KMS-11 (cell line): Measurements from ENCODE around the gene TDRD9.
A peak's percentile ranks its signal among the peaks of the same experiment; 100 is the strongest.

Experiments
- H2AFZ ChIP-seq: fragments of 200-600 bp; sonication (generic); 2 replicates; pipeline ENCODE4 v1.6.1; 2016; ENCODE audit warnings: antibody characterized with exemption, mixed run types, low read depth
- H3K27ac ChIP-seq: fragments of 200-600 bp; sonication (generic); 2 replicates; pipeline ENCODE4 v1.6.1; 2016; ENCODE audit warnings: mild to moderate bottlenecking, mixed run types
- H3K27me3 ChIP-seq: fragments of 200-600 bp; sonication (generic); 2 replicates; pipeline ENCODE4 v1.6.1; 2017; ENCODE audit warnings: mild to moderate bottlenecking, low read depth, mixed run types, moderate library complexity; ENCODE audit not compliant: insufficient read depth
- H3K36me3 ChIP-seq: fragments of 200-600 bp; sonication (generic); 2 replicates; pipeline ENCODE4 v1.6.1; 2017; ENCODE audit warnings: mild to moderate bottlenecking, mixed run types; ENCODE audit not compliant: insufficient read depth
- H3K4me1 ChIP-seq: fragments of 200-600 bp; sonication (generic); 2 replicates; pipeline ENCODE4 v1.6.1; 2016; ENCODE audit warnings: mild to moderate bottlenecking, low read depth, mixed run types; ENCODE audit not compliant: poor library complexity, severe bottlenecking
- H3K4me2 ChIP-seq: fragments of 200-600 bp; sonication (generic); 2 replicates; pipeline ENCODE4 v1.7.0; 2016; ENCODE audit warnings: mild to moderate bottlenecking, mixed run types
- H3K4me3 ChIP-seq: fragments of 200-600 bp; sonication (generic); IDR thresholded peaks from 2 replicates; pipeline ENCODE4 v1.6.1; 2017; ENCODE audit warnings: low read depth, low read length, mixed read lengths; ENCODE audit not compliant: insufficient read depth
- H3K79me2 ChIP-seq: fragments of 200-600 bp; sonication (generic); 2 replicates; pipeline ENCODE4 v1.6.1; 2016; ENCODE audit warnings: low read depth, mixed run types; ENCODE audit not compliant: insufficient read depth
- H3K9ac ChIP-seq: fragments of 200-600 bp; sonication (generic); 2 replicates; pipeline ENCODE4 v1.6.1; 2016; ENCODE audit warnings: mild to moderate bottlenecking, mixed run types
- H4K20me1 ChIP-seq: fragments of 200-600 bp; sonication (generic); 2 replicates; pipeline ENCODE4 v1.6.1; 2016; ENCODE audit warnings: mild to moderate bottlenecking, mixed run types; ENCODE audit not compliant: insufficient read depth
- CTCF ChIP-seq: fragments of 200-600 bp; sonication (generic); conservative IDR thresholded peaks from 2 replicates; pipeline ENCODE4 v1.6.1; 2017; ENCODE audit warnings: low read depth, mild to moderate bottlenecking, antibody characterized with exemption, low read length, moderate library complexity, mixed read lengths

Gene TDRD9

GRCh38 chr14:103880348-103881267 lies 47.6 kb upstream of the TDRD9 start:
- no peaks in the 10 kb centered on the region for H3K36me3 ChIP-seq
- H3K4me2 ChIP-seq: peak overlapping the region; percentile 95
- no peak for TF ChIP-seq CTCF
- H3K79me2 ChIP-seq: no peaks in the 10 kb centered on the region
- H2AFZ ChIP-seq: peak overlapping the region; percentile 71
- peak overlapping the region; percentile 27; the same call in 1 of the 2 replicates for H3K9ac ChIP-seq
- H4K20me1 ChIP-seq: no peaks in the 10 kb centered on the region
- H3K4me1 ChIP-seq: peaks cover 12% of the 10 kb centered on the region
- H3K27ac ChIP-seq: no peak overlapping the region
- H3K27me3 ChIP-seq: no peaks in the 10 kb centered on the region
- no peak overlapping the region for H3K4me3 ChIP-seq

- TF ChIP-seq CTCF: no peak
- Histone ChIP-seq H3K79me2 (no peaks in the 10 kb centered on the region), H3K4me1 (peaks cover 12% of the 10 kb centered on the region), H3K9ac (no peak overlapping the region), H3K4me3 (no peak overlapping the region), H3K4me2 (no peak overlapping the region), H4K20me1 (no peaks in the 10 kb centered on the region), H2AFZ (no peak overlapping the region), H3K27ac (no peak overlapping the region), H3K27me3 (no peaks in the 10 kb centered on the region), H3K36me3 (no peaks in the 10 kb centered on the region)
Observed at GRCh38 chr14:103881268-103882201, 46.7 kb upstream of the TDRD9 start.

- no peaks in the 10 kb centered on the region for H3K79me2 ChIP-seq
- H3K4me3 ChIP-seq: no peak overlapping the region
- no peak overlapping the region for H3K4me2 ChIP-seq
- H3K9ac ChIP-seq: no peak overlapping the region
- no peak overlapping the region for H2AFZ ChIP-seq
- H4K20me1 ChIP-seq: no peaks in the 10 kb centered on the region
- H3K4me1 ChIP-seq: peaks cover 12% of the 10 kb centered on the region
- H3K27ac ChIP-seq: no peak overlapping the region
- H3K36me3 ChIP-seq: no peaks in the 10 kb centered on the region
- no peak for TF ChIP-seq CTCF
- H3K27me3 ChIP-seq: no peaks in the 10 kb centered on the region
Observed at GRCh38 chr14:103882503-103883262, 45.6 kb upstream of the TDRD9 start.

- H3K36me3 ChIP-seq: no peaks in the 10 kb centered on the region
- no peak overlapping the region for H3K4me2 ChIP-seq
- H2AFZ ChIP-seq: no peak overlapping the region
- no peaks in the 10 kb centered on the region for H4K20me1 ChIP-seq
- no peaks in the 10 kb centered on the region for H3K27me3 ChIP-seq
- H3K4me3 ChIP-seq: no peak overlapping the region
- no peak overlapping the region for H3K27ac ChIP-seq
- no peak overlapping the region for H3K9ac ChIP-seq
- peaks cover 12% of the 10 kb centered on the region for H3K4me1 ChIP-seq
- no peak for TF ChIP-seq CTCF
- H3K79me2 ChIP-seq: no peaks in the 10 kb centered on the region
Observed at GRCh38 chr14:103883263-103883523, 45.1 kb upstream of the TDRD9 start.
